Memory B cell (primary cell): ENCODE measurements around the gene RHOB.

Source experiments
- ATAC-seq: fragments of 150-1000 bp; cut with Tn5 transposase; 2 replicates; pipeline ENCODE4 v1.10.0; 2021; ENCODE audit warnings: low read depth, mild to moderate bottlenecking, moderate library complexity
- DNase-seq, 2 donors: peaks; one replicate each; pipeline ENCODE4 v3.0.0; 2022; ENCODE audit warnings: low spot score in 2 of 2
- H3K27ac Mint-ChIP-seq: one replicate; pipeline ENCODE4 v1.8.0; 2022; ENCODE audit warnings: mild to moderate bottlenecking, moderate library complexity, mixed read lengths
- H3K27me3 Mint-ChIP-seq: one replicate; pipeline ENCODE4 v1.8.0; 2022; ENCODE audit warnings: mixed read lengths
- H3K36me3 Mint-ChIP-seq: one replicate; pipeline ENCODE4 v1.8.0; 2022; ENCODE audit warnings: mild to moderate bottlenecking, mixed read lengths
- H3K4me1 Mint-ChIP-seq: one replicate; pipeline ENCODE4 v1.8.0; 2022; ENCODE audit warnings: mixed read lengths
- H3K4me3 Mint-ChIP-seq: one replicate; pipeline ENCODE4 v1.8.0; 2022; ENCODE audit warnings: mild to moderate bottlenecking, moderate library complexity, mixed read lengths
- H3K9me3 Mint-ChIP-seq: one replicate; pipeline ENCODE4 v1.8.0; 2022; ENCODE audit warnings: mixed read lengths

RHOB gene

GRCh38 chr2:20476481-20476880, 29.6 kb downstream of the RHOB start:
- H3K27ac Mint-ChIP-seq = no peak overlapping the region
- H3K4me1 Mint-ChIP-seq = peaks cover 4% of the 10 kb centered on the region
- no peaks in the 10 kb centered on the region for H3K36me3 Mint-ChIP-seq
- H3K27me3 Mint-ChIP-seq = peaks cover 13% of the 10 kb centered on the region
- no peaks in the 10 kb centered on the region for H3K9me3 Mint-ChIP-seq
- DNase-seq (no peak), ATAC-seq (no peak)
- no peak overlapping the region for H3K4me3 Mint-ChIP-seq

- no peak for ATAC-seq
- no peak overlapping the region for H3K4me3 Mint-ChIP-seq
- H3K4me1 Mint-ChIP-seq = peaks cover 4% of the 10 kb centered on the region
- H3K9me3 Mint-ChIP-seq = no peaks in the 10 kb centered on the region
- H3K36me3 Mint-ChIP-seq = no peaks in the 10 kb centered on the region
- no peak for DNase-seq
- no peak overlapping the region for H3K27ac Mint-ChIP-seq
- H3K27me3 Mint-ChIP-seq = peaks cover 13% of the 10 kb centered on the region
Measured at GRCh38 chr2:20476950-20477349, 30.1 kb downstream of the RHOB start.

- Mint-ChIP-seq H3K27ac (no peak overlapping the region), H3K27me3 (peaks cover 13% of the 10 kb centered on the region), H3K36me3 (no peaks in the 10 kb centered on the region), H3K9me3 (no peaks in the 10 kb centered on the region), H3K4me1 (peaks cover 4% of the 10 kb centered on the region), H3K4me3 (no peak overlapping the region)
- ATAC-seq (no peak), DNase-seq (no peak)
Measured at GRCh38 chr2:20478961-20479360, 32.1 kb downstream of the RHOB start.

GRCh38 chr2:20479835-20480234, 33.0 kb downstream of the RHOB start:
- Mint-ChIP-seq H3K4me3 (no peak overlapping the region), H3K27me3 (peaks cover 9% of the 10 kb centered on the region), H3K4me1 (no peaks in the 10 kb centered on the region), H3K36me3 (no peaks in the 10 kb centered on the region), H3K9me3 (no peaks in the 10 kb centered on the region), H3K27ac (no peak overlapping the region)
- no peak for DNase-seq
- ATAC-seq = no peak

- H3K4me1 Mint-ChIP-seq = no peaks in the 10 kb centered on the region
- peaks cover 6% of the 10 kb centered on the region for H3K27me3 Mint-ChIP-seq
- DNase-seq (no peak), ATAC-seq (no peak)
- no peak overlapping the region for H3K4me3 Mint-ChIP-seq
- H3K36me3 Mint-ChIP-seq = no peaks in the 10 kb centered on the region
- H3K9me3 Mint-ChIP-seq = no peaks in the 10 kb centered on the region
- H3K27ac Mint-ChIP-seq = no peak overlapping the region
Measured at GRCh38 chr2:20480913-20481312, 34.0 kb downstream of the RHOB start.

- no peaks in the 10 kb centered on the region for H3K4me1 Mint-ChIP-seq
- no peak overlapping the region for H3K27ac Mint-ChIP-seq
- no peaks in the 10 kb centered on the region for H3K9me3 Mint-ChIP-seq
- no peaks in the 10 kb centered on the region for H3K36me3 Mint-ChIP-seq
- H3K4me3 Mint-ChIP-seq = no peak overlapping the region
- H3K27me3 Mint-ChIP-seq = peaks cover 3% of the 10 kb centered on the region
- ATAC-seq (no peak), DNase-seq (no peak)
Measured at GRCh38 chr2:20481798-20482405, 35.0 kb downstream of the RHOB start.

GRCh38 chr2:20482725-20483124, 35.9 kb downstream of the RHOB start:
- H3K27me3 Mint-ChIP-seq = peaks cover 3% of the 10 kb centered on the region
- no peak overlapping the region for H3K4me3 Mint-ChIP-seq
- H3K27ac Mint-ChIP-seq = no peak overlapping the region
- ATAC-seq (no peak), DNase-seq (no peak)
- no peaks in the 10 kb centered on the region for H3K36me3 Mint-ChIP-seq
- no peaks in the 10 kb centered on the region for H3K9me3 Mint-ChIP-seq
- no peaks in the 10 kb centered on the region for H3K4me1 Mint-ChIP-seq

GRCh38 chr2:20483194-20483895, 36.5 kb downstream of the RHOB start:
- Mint-ChIP-seq H3K9me3 (no peaks in the 10 kb centered on the region), H3K27me3 (peaks cover 3% of the 10 kb centered on the region)

GRCh38 chr2:20484034-20484617, 37.3 kb downstream of the RHOB start:
- H3K27me3 Mint-ChIP-seq = no peaks in the 10 kb centered on the region
- no peak for DNase-seq
- no peak for ATAC-seq
- H3K9me3 Mint-ChIP-seq = no peaks in the 10 kb centered on the region
- H3K4me1 Mint-ChIP-seq = no peaks in the 10 kb centered on the region
- H3K4me3 Mint-ChIP-seq = no peak overlapping the region
- H3K36me3 Mint-ChIP-seq = no peaks in the 10 kb centered on the region
- H3K27ac Mint-ChIP-seq = no peak overlapping the region

More at GRCh38 chr2:20483194-20483895, 36.5 kb downstream of the RHOB start:
- H3K27ac Mint-ChIP-seq = no peak overlapping the region
- ATAC-seq (no peak), DNase-seq (no peak)
- no peaks in the 10 kb centered on the region for H3K36me3 Mint-ChIP-seq
- H3K4me1 Mint-ChIP-seq = no peaks in the 10 kb centered on the region
- H3K4me3 Mint-ChIP-seq = no peak overlapping the region

GRCh38 chr2:20484810-20485611, 38.1 kb downstream of the RHOB start:
- H3K4me3 Mint-ChIP-seq = no peak overlapping the region
- H3K4me1 Mint-ChIP-seq = no peaks in the 10 kb centered on the region
- H3K9me3 Mint-ChIP-seq = no peaks in the 10 kb centered on the region
- no peak for DNase-seq
- ATAC-seq = no peak
- H3K27ac Mint-ChIP-seq = no peak overlapping the region
- H3K36me3 Mint-ChIP-seq = no peaks in the 10 kb centered on the region
- no peaks in the 10 kb centered on the region for H3K27me3 Mint-ChIP-seq

GRCh38 chr2:20485612-20486388, 38.9 kb downstream of the RHOB start:
- Mint-ChIP-seq H3K9me3 (no peaks in the 10 kb centered on the region), H3K27me3 (no peaks in the 10 kb centered on the region), H3K4me1 (no peaks in the 10 kb centered on the region), H3K4me3 (no peak overlapping the region), H3K36me3 (no peaks in the 10 kb centered on the region), H3K27ac (no peak overlapping the region)
- no peak for ATAC-seq
- DNase-seq = no peak

- Mint-ChIP-seq H3K27ac (no peak overlapping the region), H3K4me3 (no peak overlapping the region), H3K36me3 (no peaks in the 10 kb centered on the region), H3K4me1 (no peaks in the 10 kb centered on the region), H3K27me3 (no peaks in the 10 kb centered on the region), H3K9me3 (no peaks in the 10 kb centered on the region)
- ATAC-seq = no peak
- no peak for DNase-seq
Measured at GRCh38 chr2:20486571-20486970, 39.7 kb downstream of the RHOB start.

GRCh38 chr2:20487030-20487391, 40.1 kb downstream of the RHOB start:
- H3K27me3 Mint-ChIP-seq = no peaks in the 10 kb centered on the region
- no peak overlapping the region for H3K4me3 Mint-ChIP-seq
- ATAC-seq (no peak), DNase-seq (no peak)
- H3K36me3 Mint-ChIP-seq = no peaks in the 10 kb centered on the region
- H3K27ac Mint-ChIP-seq = no peak overlapping the region
- H3K9me3 Mint-ChIP-seq = no peaks in the 10 kb centered on the region
- no peaks in the 10 kb centered on the region for H3K4me1 Mint-ChIP-seq
